IMR-90 (cell line): ENCODE results near the gene MLEC.

Experiments
- MAZ ChIP-seq: IDR thresholded peaks from 2 replicates; pipeline ENCODE4 v1.6.1; 2012; ENCODE audit warnings: low read depth, mild to moderate bottlenecking, low read length, improper control_type of control experiment, moderate library complexity, borderline replicate concordance
- POLR2A ChIP-seq: IDR thresholded peaks from 2 replicates; pipeline ENCODE4 v1.6.1; 2012; ENCODE audit warnings: mild to moderate bottlenecking, low read depth, low read length
- RAD21 ChIP-seq: IDR thresholded peaks from 2 replicates; pipeline ENCODE4 v1.6.1; 2012; ENCODE audit warnings: low read length, improper control_type of control experiment
- RFX5 ChIP-seq: IDR thresholded peaks from 2 replicates; pipeline ENCODE4 v1.8.0; 2012; ENCODE audit warnings: low read depth, mild to moderate bottlenecking, low read length, moderate library complexity
- USF2 ChIP-seq: fragments of 150-350 bp; IDR thresholded peaks from 2 replicates; pipeline ENCODE4 v1.6.1; 2017; ENCODE audit warnings: mild to moderate bottlenecking, antibody characterized with exemption, low read length, low read depth
- TF ChIP-seq, protein P1 (sequence below): conservative IDR thresholded peaks from 2 replicates; pipeline ENCODE4 v1.5.1; 2012; ENCODE audit warnings: mild to moderate bottlenecking, low read depth, low read length, improper control_type of control experiment

DNA sequence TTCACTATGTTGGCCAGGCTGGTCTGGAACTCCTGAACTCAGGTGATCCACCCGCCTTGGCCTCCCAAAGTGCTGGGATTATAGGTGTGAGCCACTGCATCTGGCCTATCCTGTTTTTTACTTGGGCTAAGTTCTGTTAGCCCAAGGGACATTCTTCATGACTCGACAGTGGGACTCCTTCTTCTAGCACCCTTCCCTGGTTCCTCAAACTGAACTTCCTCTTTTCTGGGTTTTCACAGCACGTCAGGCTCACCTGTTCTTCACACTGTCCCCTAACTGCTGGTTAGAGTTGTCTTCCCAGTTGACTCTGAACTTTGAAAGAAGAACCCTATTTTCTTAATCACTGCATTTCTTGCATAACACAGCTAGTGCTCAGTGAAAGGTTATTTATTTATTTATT is 24.1 kb upstream of the MLEC start:
- TF ChIP-seq, protein P1, sequence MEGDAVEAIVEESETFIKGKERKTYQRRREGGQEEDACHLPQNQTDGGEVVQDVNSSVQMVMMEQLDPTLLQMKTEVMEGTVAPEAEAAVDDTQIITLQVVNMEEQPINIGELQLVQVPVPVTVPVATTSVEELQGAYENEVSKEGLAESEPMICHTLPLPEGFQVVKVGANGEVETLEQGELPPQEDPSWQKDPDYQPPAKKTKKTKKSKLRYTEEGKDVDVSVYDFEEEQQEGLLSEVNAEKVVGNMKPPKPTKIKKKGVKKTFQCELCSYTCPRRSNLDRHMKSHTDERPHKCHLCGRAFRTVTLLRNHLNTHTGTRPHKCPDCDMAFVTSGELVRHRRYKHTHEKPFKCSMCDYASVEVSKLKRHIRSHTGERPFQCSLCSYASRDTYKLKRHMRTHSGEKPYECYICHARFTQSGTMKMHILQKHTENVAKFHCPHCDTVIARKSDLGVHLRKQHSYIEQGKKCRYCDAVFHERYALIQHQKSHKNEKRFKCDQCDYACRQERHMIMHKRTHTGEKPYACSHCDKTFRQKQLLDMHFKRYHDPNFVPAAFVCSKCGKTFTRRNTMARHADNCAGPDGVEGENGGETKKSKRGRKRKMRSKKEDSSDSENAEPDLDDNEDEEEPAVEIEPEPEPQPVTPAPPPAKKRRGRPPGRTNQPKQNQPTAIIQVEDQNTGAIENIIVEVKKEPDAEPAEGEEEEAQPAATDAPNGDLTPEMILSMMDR: no peak
- TF ChIP-seq RFX5: no peak
- no peak for TF ChIP-seq MAZ
- TF ChIP-seq USF2: no peak
- no peak for TF ChIP-seq POLR2A
- TF ChIP-seq RAD21: no peak
